Neuronal stem cell (in vitro differentiated cells): ENCODE results near the gene LTA4H.

Experiments used
- DNase-seq: peaks from one replicate; pipeline ENCODE4 v3.0.0-alpha.2; 2013; ENCODE audit warnings: low spot score
- H2AFZ ChIP-seq: one replicate; pipeline ENCODE4 v1.6.1; 2013; ENCODE audit warnings: mild to moderate bottlenecking, low read length, inconsistent platforms
- H2AK5ac ChIP-seq: 2 replicates; pipeline ENCODE4 v1.6.1; 2013; ENCODE audit warnings: low read depth, mild to moderate bottlenecking, inconsistent platforms, low read length, moderate library complexity, mixed read lengths
- H2BK120ac ChIP-seq: 2 replicates; pipeline ENCODE4 v1.6.1; 2013; ENCODE audit warnings: low read depth, mild to moderate bottlenecking, inconsistent platforms, low read length, moderate library complexity, mixed read lengths
- H2BK12ac ChIP-seq: one replicate; pipeline ENCODE4 v1.6.1; 2013; ENCODE audit warnings: low read length, inconsistent platforms
- H2BK15ac ChIP-seq: 2 replicates; pipeline ENCODE4 v1.6.1; 2013; ENCODE audit warnings: mild to moderate bottlenecking, low read length, inconsistent platforms, mixed read lengths
- H2BK5ac ChIP-seq: one replicate; pipeline ENCODE4 v1.6.1; 2013; ENCODE audit warnings: inconsistent platforms, mild to moderate bottlenecking, low read length, moderate library complexity
- H3K14ac ChIP-seq: one replicate; pipeline ENCODE4 v1.6.1; 2013; ENCODE audit warnings: low read length, inconsistent platforms
- H3K18ac ChIP-seq: 2 replicates; pipeline ENCODE4 v1.6.1; 2013; ENCODE audit warnings: low read length, inconsistent platforms
- H3K23ac ChIP-seq: 2 replicates; pipeline ENCODE4 v1.6.1; 2013; ENCODE audit warnings: low read depth, mild to moderate bottlenecking, mixed read lengths, low read length, inconsistent platforms; ENCODE audit not compliant: poor library complexity
- H3K27ac ChIP-seq: replicated peaks from 3 replicates; pipeline ENCODE4 v1.5.1; 2013; ENCODE audit warnings: low read length, inconsistent platforms
- H3K27me3 ChIP-seq, 3 experiments: 2 replicates each; pipeline ENCODE4 v1.6.1; 2013; ENCODE audit warnings: low read length in 3 of 3, mild to moderate bottlenecking in 2 of 3, inconsistent platforms in 1 of 3, low read depth in 1 of 3, mixed read lengths in 1 of 3, moderate library complexity in 1 of 3; ENCODE audit not compliant: control insufficient read depth in 3 of 3, insufficient read depth in 3 of 3
- H3K36me3 ChIP-seq, 2 donors: replicated peaks in 1 of 2; 2 replicates each; pipeline ENCODE4 v1.6.1; 2013; ENCODE audit warnings: low read length in 2 of 2; ENCODE audit not compliant: control insufficient read depth in 2 of 2, insufficient read depth in 2 of 2
- H3K4ac ChIP-seq: 2 replicates; pipeline ENCODE4 v1.6.1; 2013; ENCODE audit warnings: inconsistent platforms, mild to moderate bottlenecking, low read length, moderate library complexity
- H3K4me1 ChIP-seq, 2 donors: 1 replicate in 1 of 2; 2 replicates in 1 of 2; pipeline ENCODE4 v1.6.1; 2013; ENCODE audit warnings: low read length in 2 of 2, low read depth in 1 of 2; ENCODE audit not compliant: control insufficient read depth in 2 of 2, insufficient read depth in 1 of 2
- H3K4me2 ChIP-seq: one replicate; pipeline ENCODE4 v1.6.1; 2013; ENCODE audit warnings: mild to moderate bottlenecking, low read length, inconsistent platforms; ENCODE audit not compliant: insufficient read depth, poor library complexity, severe bottlenecking
- H3K4me3 ChIP-seq, 2 donors: 2 replicates each; pipeline ENCODE4 v1.5.1; 2013; ENCODE audit warnings: low read length in 2 of 2, mild to moderate bottlenecking in 2 of 2, inconsistent platforms in 1 of 2, moderate library complexity in 1 of 2
- H3K79me1 ChIP-seq: one replicate; pipeline ENCODE4 v1.6.1; 2013; ENCODE audit warnings: low read depth, mild to moderate bottlenecking, inconsistent platforms, low read length, moderate library complexity
- H3K9ac ChIP-seq: one replicate; pipeline ENCODE4 v1.6.1; 2013; ENCODE audit warnings: mild to moderate bottlenecking, low read depth, low read length, inconsistent platforms; ENCODE audit not compliant: poor library complexity
- H3K9me3 ChIP-seq, 2 donors: replicated peaks in 1 of 2; 2 replicates each; pipeline versions ENCODE3 to v1.6.1; 2013; ENCODE audit warnings: low read length in 2 of 2, mild to moderate bottlenecking in 2 of 2, inconsistent platforms in 1 of 2, low read depth in 1 of 2, mixed read lengths in 1 of 2, moderate library complexity in 1 of 2; ENCODE audit not compliant: control insufficient read depth in 2 of 2, insufficient read depth in 1 of 2
- H4K8ac ChIP-seq: one replicate; pipeline ENCODE4 v1.6.1; 2013; ENCODE audit warnings: low read depth, mild to moderate bottlenecking, inconsistent platforms, low read length, moderate library complexity
- H4K91ac ChIP-seq: one replicate; pipeline ENCODE4 v1.6.1; 2013; ENCODE audit warnings: low read length, low read depth, mild to moderate bottlenecking, inconsistent platforms; ENCODE audit not compliant: poor library complexity
- WGBS, 2 donors: extraction: QIAGEN DNeasy Blood & Tissue Kit; methylation state at CpG; one replicate each; pipeline ENCODE4 v1.1.7; 2013; ENCODE audit warnings: missing lambda C conversion rate in 2 of 2, mixed read lengths in 1 of 2; ENCODE audit not compliant: insufficient read length in 2 of 2, insufficient replicate concordance in 1 of 2; ENCODE audit errors: extremely low coverage in 2 of 2; 5-methylcytosine and 5-hydroxymethylcytosine counted together

Gene LTA4H

DNA sequence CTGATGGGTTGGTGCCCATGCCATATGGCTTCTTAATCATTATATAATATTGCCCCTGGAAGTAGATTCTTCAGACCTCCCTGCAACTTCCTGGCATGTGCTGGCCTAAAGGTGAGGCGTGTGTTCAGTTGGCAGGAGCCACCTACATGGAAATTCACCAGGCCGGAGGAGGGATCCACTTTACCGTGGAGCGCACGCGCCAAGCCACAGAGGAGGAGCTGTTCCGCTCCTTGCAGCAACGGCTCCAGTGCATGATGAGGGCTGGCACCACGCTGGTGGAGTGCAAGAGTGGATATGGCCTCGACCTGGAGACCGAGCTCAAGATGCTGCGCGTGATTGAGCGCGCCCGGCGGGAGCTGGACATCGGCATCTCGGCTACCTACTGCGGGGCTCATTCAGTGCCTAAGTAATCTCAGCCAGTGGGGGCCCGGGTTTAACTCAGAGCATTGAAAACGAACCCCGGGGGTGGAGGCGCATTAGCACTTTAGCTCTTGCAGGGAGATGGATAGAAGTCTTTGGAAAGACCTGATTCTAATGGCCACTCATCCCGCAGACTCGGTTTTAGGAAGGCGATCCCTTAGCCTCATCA, 78.7 kb downstream of the LTA4H start:
- Histone ChIP-seq H2BK15ac (no peak overlapping the region), H3K4me3 (peak overlapping the region in 1 of 2 donors; percentile 18), H3K27me3 (peaks cover 0 to 8% (median 0%) of the 10 kb centered on the region in 3 experiments), H3K36me3 (no peaks in the 10 kb centered on the region), H3K4me2 (no peak overlapping the region), H4K8ac (no peak overlapping the region), H3K4me1 (peaks cover 0 to 1% of the 10 kb centered on the region in 2 donors), H3K9ac (no peak overlapping the region), H2AK5ac (no peak overlapping the region), H2BK5ac (no peak overlapping the region), H2BK120ac (no peak overlapping the region), H3K14ac (no peak overlapping the region), H3K79me1 (no peaks in the 10 kb centered on the region), H3K4ac (no peak overlapping the region), H3K23ac (peak overlapping the region; percentile 21), H2BK12ac (no peak overlapping the region), H2AFZ (no peak overlapping the region), H3K27ac (no peak overlapping the region), H3K18ac (peak overlapping the region; percentile 4), H3K9me3 (no peaks in the 10 kb centered on the region), H4K91ac (no peak overlapping the region)
- WGBS, 2 donors: no CpG with 5 or more reads among the region's 27 CpGs
- no peak for DNase-seq

- no CpG with 5 or more reads among the region's 7 CpGs for WGBS, 2 donors
Observed at GRCh38 chr12:95955549-95956159, 79.7 kb downstream of the LTA4H start.

DNA sequence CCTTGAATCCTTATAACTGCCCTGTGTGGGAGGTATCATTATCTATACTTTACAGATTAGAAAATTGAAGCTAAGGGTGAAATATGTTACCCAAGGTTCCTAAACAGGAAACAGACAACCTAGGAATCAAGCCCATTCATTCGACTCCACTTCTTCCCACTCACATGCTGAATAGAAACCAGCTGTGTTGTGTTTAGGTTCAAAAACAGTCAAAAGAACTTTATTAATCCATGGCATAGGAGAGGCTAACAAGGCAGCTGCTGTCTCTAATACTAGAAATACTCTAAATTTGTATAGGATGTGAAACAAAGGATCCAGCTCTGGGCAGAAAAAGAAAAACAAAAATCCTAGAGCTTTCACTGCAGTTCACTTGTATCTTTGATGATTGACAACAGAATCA, 82.4 kb downstream of the LTA4H start:
- no peak for DNase-seq
- H3K9ac ChIP-seq: no peak overlapping the region
- H4K91ac ChIP-seq: no peak overlapping the region
- H2BK120ac ChIP-seq: no peak overlapping the region
- no peak overlapping the region for H2AK5ac ChIP-seq
- WGBS, 2 donors: no CpG with 5 or more reads among the region's 1 CpG
- no peak overlapping the region for H3K14ac ChIP-seq
- H4K8ac ChIP-seq: no peak overlapping the region
- no peak overlapping the region for H2BK5ac ChIP-seq
- no peak overlapping the region for H2BK15ac ChIP-seq
- no peak overlapping the region for H3K4me2 ChIP-seq
- peaks cover 0 to 1% of the 10 kb centered on the region in 2 donors for H3K4me1 ChIP-seq
- peaks cover 0 to 8% (median 0%) of the 10 kb centered on the region in 3 experiments for H3K27me3 ChIP-seq
- no peak overlapping the region for H3K18ac ChIP-seq
- H2BK12ac ChIP-seq: no peak overlapping the region
- no peaks in the 10 kb centered on the region for H3K36me3 ChIP-seq
- H2AFZ ChIP-seq: no peak overlapping the region
- H3K79me1 ChIP-seq: no peaks in the 10 kb centered on the region
- no peak overlapping the region for H3K27ac ChIP-seq
- no peak overlapping the region for H3K4ac ChIP-seq
- H3K4me3 ChIP-seq: no peak overlapping the region
- no peaks in the 10 kb centered on the region for H3K9me3 ChIP-seq
- no peak overlapping the region for H3K23ac ChIP-seq

More at GRCh38 chr12:95955549-95956159, 79.7 kb downstream of the LTA4H start:
- H3K36me3 ChIP-seq: no peaks in the 10 kb centered on the region
- no peak overlapping the region for H2BK120ac ChIP-seq
- no peak overlapping the region for H3K23ac ChIP-seq
- no peaks in the 10 kb centered on the region for H3K9me3 ChIP-seq
- peaks cover 0 to 1% of the 10 kb centered on the region in 2 donors for H3K4me1 ChIP-seq
- no peak overlapping the region for H3K9ac ChIP-seq
- H3K4me2 ChIP-seq: no peak overlapping the region
- no peak for DNase-seq
- H4K91ac ChIP-seq: no peak overlapping the region
- no peak overlapping the region for H2BK12ac ChIP-seq
- no peak overlapping the region for H3K4ac ChIP-seq
- H2BK5ac ChIP-seq: no peak overlapping the region
- H3K79me1 ChIP-seq: no peaks in the 10 kb centered on the region
- H2AK5ac ChIP-seq: no peak overlapping the region
- H3K14ac ChIP-seq: no peak overlapping the region
- no peak overlapping the region for H2BK15ac ChIP-seq
- H3K27me3 ChIP-seq: peaks cover 0 to 8% (median 0%) of the 10 kb centered on the region in 3 experiments
- no peak overlapping the region for H2AFZ ChIP-seq
- no peak overlapping the region for H4K8ac ChIP-seq
- no peak overlapping the region for H3K27ac ChIP-seq
- H3K18ac ChIP-seq: no peak overlapping the region
- no peak overlapping the region for H3K4me3 ChIP-seq

DNA sequence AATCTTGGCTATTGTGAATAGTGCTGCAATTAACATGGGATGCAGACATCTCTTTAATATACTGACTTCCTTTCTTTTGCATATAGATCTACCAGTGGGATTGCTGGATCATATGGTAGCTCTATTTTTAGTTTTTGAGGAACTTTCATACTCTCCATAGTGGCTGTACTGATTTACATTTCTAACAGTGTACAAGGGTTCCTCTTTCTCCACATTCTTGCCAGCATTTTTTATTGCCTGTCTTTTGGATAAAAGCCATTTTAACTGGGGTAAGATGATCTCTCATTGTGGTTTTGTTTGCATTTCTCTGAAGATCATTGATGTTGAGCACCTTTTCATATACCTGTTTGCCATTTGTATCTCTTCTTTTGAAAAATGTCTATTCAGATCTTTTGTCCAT, 83.9 kb downstream of the LTA4H start:
- Histone ChIP-seq H4K8ac (no peak overlapping the region), H3K23ac (no peak overlapping the region), H3K4ac (no peak overlapping the region), H3K14ac (no peak overlapping the region), H3K27ac (no peak overlapping the region), H2BK12ac (no peak overlapping the region), H3K36me3 (no peaks in the 10 kb centered on the region), H2BK120ac (no peak overlapping the region), H3K18ac (no peak overlapping the region), H3K9ac (no peak overlapping the region), H2BK5ac (no peak overlapping the region), H3K4me2 (no peak overlapping the region), H3K4me3 (no peak overlapping the region), H3K9me3 (no peaks in the 10 kb centered on the region), H2BK15ac (no peak overlapping the region), H3K4me1 (peaks cover 0 to 1% of the 10 kb centered on the region in 2 donors), H2AK5ac (no peak overlapping the region), H2AFZ (no peak overlapping the region), H3K79me1 (no peaks in the 10 kb centered on the region), H3K27me3 (peaks cover 0 to 5% (median 0%) of the 10 kb centered on the region in 3 experiments), H4K91ac (no peak overlapping the region)
- DNase-seq: no peak
